SU-DHL-6 (cell line): ENCODE results near the gene ZNF175.

Source experiments
- H2AFZ ChIP-seq: fragments of 200-600 bp; sonication (generic); 2 replicates; pipeline ENCODE4 v1.6.1; 2014; ENCODE audit warnings: low read depth, mild to moderate bottlenecking, moderate library complexity, mixed read lengths, antibody characterized with exemption, low read length; ENCODE audit not compliant: severe bottlenecking
- H3F3A ChIP-seq: fragments of 200-600 bp; shearing (Covaris generic); 2 replicates; pipeline ENCODE4 v1.6.0; 2016; ENCODE audit warnings: antibody characterized with exemption, mild to moderate bottlenecking; ENCODE audit not compliant: insufficient read depth
- H3K27ac ChIP-seq: fragments of 200-600 bp; sonication (generic); 2 replicates; pipeline ENCODE4 v1.5.1; 2016; ENCODE audit warnings: low read depth, mild to moderate bottlenecking, low read length, moderate library complexity, mixed read lengths
- H3K27me3 ChIP-seq: fragments of 200-600 bp; sonication (generic), shearing (Covaris generic); 2 replicates; pipeline ENCODE4 v1.6.0; 2014; ENCODE audit warnings: mild to moderate bottlenecking, low read length
- H3K36me3 ChIP-seq: fragments of 200-600 bp; sonication (generic); 2 replicates; pipeline ENCODE4 v1.6.1; 2014; ENCODE audit warnings: mild to moderate bottlenecking, low read length, mixed read lengths
- H3K4me2 ChIP-seq: fragments of 300-600, 200-600 bp; shearing (Covaris generic), sonication (generic); 2 replicates; pipeline ENCODE4 v1.6.0; 2014; ENCODE audit warnings: low read length, low read depth, mild to moderate bottlenecking; ENCODE audit not compliant: poor library complexity, severe bottlenecking
- H3K4me3 ChIP-seq: fragments of 200-600 bp; sonication (generic); 2 replicates; pipeline ENCODE4 v1.5.1; 2014; ENCODE audit warnings: antibody characterized with exemption, low read length, mild to moderate bottlenecking, mixed read lengths; ENCODE audit not compliant: insufficient read depth, poor library complexity, severe bottlenecking
- H3K79me2 ChIP-seq: fragments of 200-600 bp; sonication (generic); 2 replicates; pipeline ENCODE4 v1.6.1; 2014; ENCODE audit warnings: mild to moderate bottlenecking, low read length, moderate library complexity; ENCODE audit not compliant: insufficient read depth
- H3K9ac ChIP-seq: fragments of 200-600 bp; sonication (generic); 2 replicates; pipeline ENCODE4 v1.7.0; 2014; ENCODE audit warnings: mild to moderate bottlenecking, low read length
- H3K9me2 ChIP-seq: fragments of 200-600 bp; sonication (generic); replicated peaks from 2 replicates; pipeline ENCODE4 v1.6.1; 2014; ENCODE audit warnings: low read length; ENCODE audit not compliant: insufficient read depth
- H3K9me3 ChIP-seq: fragments of 200-600 bp; sonication (generic); 2 replicates; pipeline ENCODE4 v1.6.1; 2014; ENCODE audit warnings: low read length, mixed read lengths; ENCODE audit not compliant: insufficient read depth
- H4K20me1 ChIP-seq: fragments of 200-600 bp; sonication (generic); 2 replicates; pipeline ENCODE4 v1.6.1; 2014; ENCODE audit warnings: low read depth, mild to moderate bottlenecking, antibody characterized with exemption, low read length, moderate library complexity, mixed read lengths
- EZH2phosphoT487 ChIP-seq: fragments of 200-600 bp; sonication (generic), shearing (Covaris generic); conservative IDR thresholded peaks from 2 replicates; pipeline ENCODE4 v1.6.1; 2018; ENCODE audit warnings: mild to moderate bottlenecking, antibody characterized with exemption, low read length, moderate library complexity, mixed read lengths
- TF ChIP-seq, protein P1 (sequence below): fragments of 200-600 bp; sonication (generic); IDR thresholded peaks from one replicate; pipeline ENCODE4 v1.5.1; 2017; ENCODE audit warnings: antibody characterized with exemption, mild to moderate bottlenecking, low read length, moderate library complexity; ENCODE audit not compliant: insufficient read depth, poor library complexity, severe bottlenecking

ZNF175 gene

DNA sequence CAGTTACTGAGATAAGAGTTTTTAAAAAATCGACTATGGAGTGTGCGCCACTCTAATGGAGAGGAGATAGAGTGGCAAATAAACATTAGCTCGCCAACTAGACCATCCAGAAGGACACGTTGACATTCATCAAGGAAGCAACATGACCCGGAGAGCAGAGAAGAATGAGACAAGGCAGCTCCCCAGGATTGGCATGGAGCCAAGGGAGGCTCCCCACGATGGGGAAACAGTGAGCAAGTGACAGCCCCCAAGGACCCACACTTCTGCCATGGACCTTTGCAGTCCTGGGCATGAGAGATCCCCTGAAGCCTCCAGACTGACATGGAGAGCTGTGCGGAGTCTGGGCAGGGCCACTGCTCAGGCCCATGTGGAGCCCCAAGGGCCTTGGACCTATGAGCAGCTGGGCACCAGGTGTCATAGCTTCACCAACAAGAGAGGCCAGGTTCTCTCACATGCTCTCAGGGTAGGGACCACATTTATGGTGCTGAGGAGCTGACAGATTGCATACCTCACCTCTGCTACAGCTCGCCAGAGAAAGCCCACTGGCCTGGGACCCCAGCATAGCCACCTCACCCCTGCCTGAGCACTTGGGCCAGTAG, 46.3 kb upstream of the ZNF175 start:
- H3K79me2 ChIP-seq: no peaks in the 10 kb centered on the region
- no peak overlapping the region for H3K4me2 ChIP-seq
- H3K9me2 ChIP-seq: no peaks in the 10 kb centered on the region
- no peak overlapping the region for H3K27ac ChIP-seq
- no peaks in the 10 kb centered on the region for H3K36me3 ChIP-seq
- TF ChIP-seq, protein P1, sequence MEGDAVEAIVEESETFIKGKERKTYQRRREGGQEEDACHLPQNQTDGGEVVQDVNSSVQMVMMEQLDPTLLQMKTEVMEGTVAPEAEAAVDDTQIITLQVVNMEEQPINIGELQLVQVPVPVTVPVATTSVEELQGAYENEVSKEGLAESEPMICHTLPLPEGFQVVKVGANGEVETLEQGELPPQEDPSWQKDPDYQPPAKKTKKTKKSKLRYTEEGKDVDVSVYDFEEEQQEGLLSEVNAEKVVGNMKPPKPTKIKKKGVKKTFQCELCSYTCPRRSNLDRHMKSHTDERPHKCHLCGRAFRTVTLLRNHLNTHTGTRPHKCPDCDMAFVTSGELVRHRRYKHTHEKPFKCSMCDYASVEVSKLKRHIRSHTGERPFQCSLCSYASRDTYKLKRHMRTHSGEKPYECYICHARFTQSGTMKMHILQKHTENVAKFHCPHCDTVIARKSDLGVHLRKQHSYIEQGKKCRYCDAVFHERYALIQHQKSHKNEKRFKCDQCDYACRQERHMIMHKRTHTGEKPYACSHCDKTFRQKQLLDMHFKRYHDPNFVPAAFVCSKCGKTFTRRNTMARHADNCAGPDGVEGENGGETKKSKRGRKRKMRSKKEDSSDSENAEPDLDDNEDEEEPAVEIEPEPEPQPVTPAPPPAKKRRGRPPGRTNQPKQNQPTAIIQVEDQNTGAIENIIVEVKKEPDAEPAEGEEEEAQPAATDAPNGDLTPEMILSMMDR: no peak
- no peak for TF ChIP-seq EZH2phosphoT487
- no peaks in the 10 kb centered on the region for H3K27me3 ChIP-seq
- H3F3A ChIP-seq: no peaks in the 10 kb centered on the region
- no peak overlapping the region for H3K4me3 ChIP-seq
- no peak overlapping the region for H3K9ac ChIP-seq
- no peaks in the 10 kb centered on the region for H4K20me1 ChIP-seq
- no peak overlapping the region for H2AFZ ChIP-seq
- no peaks in the 10 kb centered on the region for H3K9me3 ChIP-seq

DNA sequence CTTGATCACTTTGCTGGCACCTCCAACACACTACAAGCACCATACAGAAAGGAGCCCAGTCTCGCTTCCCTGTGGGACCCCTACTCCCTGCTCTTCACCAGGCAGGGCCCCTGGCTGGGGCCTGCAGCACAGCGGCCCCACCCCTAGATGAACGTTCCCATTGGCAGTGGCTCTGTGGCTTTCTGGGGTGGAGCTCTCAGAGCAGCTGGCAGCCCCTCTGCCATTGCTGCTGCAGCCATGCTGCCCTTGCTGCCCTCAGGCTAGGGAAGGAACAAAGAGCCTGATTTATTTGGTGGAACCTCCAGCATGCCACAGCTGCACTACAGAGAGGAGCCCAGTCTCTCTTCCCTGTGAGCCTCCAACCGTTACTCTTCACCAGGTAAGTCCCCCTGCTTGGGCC, 45.4 kb upstream of the ZNF175 start:
- Histone ChIP-seq H4K20me1 (no peaks in the 10 kb centered on the region), H3K9me3 (no peaks in the 10 kb centered on the region)

DNA sequence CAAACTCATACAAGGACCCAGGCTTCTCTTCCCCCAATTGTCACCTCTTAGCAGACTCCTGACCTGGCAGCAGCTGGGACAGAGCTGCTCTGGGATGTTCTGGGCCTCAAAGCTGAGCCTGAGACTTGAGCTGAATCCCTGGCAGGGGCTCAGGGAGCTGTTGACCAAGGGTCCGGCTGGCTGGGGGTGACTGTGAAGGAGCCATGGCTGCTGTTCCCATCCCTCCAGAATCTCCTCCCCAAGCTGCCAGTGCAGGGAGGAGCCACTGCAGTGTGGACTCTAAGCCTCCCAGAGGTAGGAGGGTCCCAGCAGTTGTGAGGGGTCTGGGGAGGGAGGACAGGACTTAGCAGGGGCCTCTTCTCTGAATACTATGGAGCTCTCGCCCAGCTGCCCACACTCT, 41.8 kb upstream of the ZNF175 start:
- H3K36me3 ChIP-seq: no peaks in the 10 kb centered on the region
- H3K27ac ChIP-seq: no peak overlapping the region
- no peak overlapping the region for H3K9ac ChIP-seq
- no peaks in the 10 kb centered on the region for H3K9me2 ChIP-seq
- no peaks in the 10 kb centered on the region for H3K79me2 ChIP-seq
- H4K20me1 ChIP-seq: no peaks in the 10 kb centered on the region
- H3F3A ChIP-seq: no peaks in the 10 kb centered on the region
- H3K27me3 ChIP-seq: no peaks in the 10 kb centered on the region
- no peak overlapping the region for H2AFZ ChIP-seq
- no peaks in the 10 kb centered on the region for H3K9me3 ChIP-seq
- H3K4me2 ChIP-seq: no peak overlapping the region
- no peak overlapping the region for H3K4me3 ChIP-seq
- TF ChIP-seq, protein P1: no peak
- TF ChIP-seq EZH2phosphoT487: no peak

More for the DNA sequence above, 45.4 kb upstream of the ZNF175 start:
- Histone ChIP-seq H3K27me3 (no peaks in the 10 kb centered on the region), H3K79me2 (no peaks in the 10 kb centered on the region), H3K4me3 (no peak overlapping the region), H3K9ac (no peak overlapping the region), H3K4me2 (no peak overlapping the region), H3K27ac (no peak overlapping the region), H3K36me3 (no peaks in the 10 kb centered on the region), H2AFZ (no peak overlapping the region), H3K9me2 (no peaks in the 10 kb centered on the region), H3F3A (no peaks in the 10 kb centered on the region)
- TF ChIP-seq EZH2phosphoT487: no peak
- TF ChIP-seq, protein P1: no peak
